ENCODE data around the gene RAC2. TPM values are rescaled to one million over a fixed set of nuclear protein-coding genes. Genes with fewer than 3 reads are reported as not detected.
A peak's percentile ranks its signal among the peaks of the same experiment; 100 is the strongest.

RAC2 gene
- total and polyA plus RNA-seq, 9 of the 15 experiments (the other 6 are each of a cell fraction or from before 2014, with no cell fraction given): 22.7 to 103 (median 43.3) TPM

DNA sequence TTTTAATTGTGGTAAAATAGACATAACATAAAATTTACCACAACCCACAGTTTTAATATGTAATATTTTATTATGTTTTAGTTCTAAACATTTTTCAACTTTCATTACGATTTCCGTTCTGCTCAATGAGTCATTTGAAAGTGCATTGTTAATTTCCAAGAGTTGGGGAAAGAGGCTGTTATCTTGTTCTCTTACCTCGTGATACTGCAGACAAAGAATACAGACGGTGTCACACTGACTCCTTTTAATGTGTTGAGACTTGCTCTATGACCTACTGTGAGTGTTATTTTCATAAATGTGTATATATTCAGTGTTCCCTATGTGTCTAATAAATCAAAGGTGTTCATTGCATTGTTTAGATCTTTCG is 10.8 kb upstream of the RAC2 start (continued):
- TF ChIP-seq, protein P1, sequence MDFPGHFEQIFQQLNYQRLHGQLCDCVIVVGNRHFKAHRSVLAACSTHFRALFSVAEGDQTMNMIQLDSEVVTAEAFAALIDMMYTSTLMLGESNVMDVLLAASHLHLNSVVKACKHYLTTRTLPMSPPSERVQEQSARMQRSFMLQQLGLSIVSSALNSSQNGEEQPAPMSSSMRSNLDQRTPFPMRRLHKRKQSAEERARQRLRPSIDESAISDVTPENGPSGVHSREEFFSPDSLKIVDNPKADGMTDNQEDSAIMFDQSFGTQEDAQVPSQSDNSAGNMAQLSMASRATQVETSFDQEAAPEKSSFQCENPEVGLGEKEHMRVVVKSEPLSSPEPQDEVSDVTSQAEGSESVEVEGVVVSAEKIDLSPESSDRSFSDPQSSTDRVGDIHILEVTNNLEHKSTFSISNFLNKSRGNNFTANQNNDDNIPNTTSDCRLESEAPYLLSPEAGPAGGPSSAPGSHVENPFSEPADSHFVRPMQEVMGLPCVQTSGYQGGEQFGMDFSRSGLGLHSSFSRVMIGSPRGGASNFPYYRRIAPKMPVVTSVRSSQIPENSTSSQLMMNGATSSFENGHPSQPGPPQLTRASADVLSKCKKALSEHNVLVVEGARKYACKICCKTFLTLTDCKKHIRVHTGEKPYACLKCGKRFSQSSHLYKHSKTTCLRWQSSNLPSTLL (IDR thresholded peaks at IDR 0.05): 0 out of 2 replicates have a peak, but pooled peaks have one; percentile 3
- TF ChIP-seq DDX20 (tag; IDR thresholded peaks at IDR 0.05; ENCODE audit: low read depth) (no peak), JUND (IDR thresholded peaks at IDR 0.05; ENCODE audit: borderline replicate concordance, low read depth, low read length) (peak; percentile 60; the same call in 1 of the 2 replicates), JUND (tag; IDR thresholded peaks at IDR 0.05; ENCODE audit: borderline replicate concordance, low read depth, low read length) (no peak; the same call in 2 of the 3 replicates), L3MBTL2 (IDR thresholded peaks at IDR 0.05) (peak; percentile 54; the same call in 1 of the 2 replicates), ZKSCAN8 (CRISPR knock-in tag; IDR thresholded peaks at IDR 0.05) (no peak)
- TF ChIP-seq, protein P2, sequence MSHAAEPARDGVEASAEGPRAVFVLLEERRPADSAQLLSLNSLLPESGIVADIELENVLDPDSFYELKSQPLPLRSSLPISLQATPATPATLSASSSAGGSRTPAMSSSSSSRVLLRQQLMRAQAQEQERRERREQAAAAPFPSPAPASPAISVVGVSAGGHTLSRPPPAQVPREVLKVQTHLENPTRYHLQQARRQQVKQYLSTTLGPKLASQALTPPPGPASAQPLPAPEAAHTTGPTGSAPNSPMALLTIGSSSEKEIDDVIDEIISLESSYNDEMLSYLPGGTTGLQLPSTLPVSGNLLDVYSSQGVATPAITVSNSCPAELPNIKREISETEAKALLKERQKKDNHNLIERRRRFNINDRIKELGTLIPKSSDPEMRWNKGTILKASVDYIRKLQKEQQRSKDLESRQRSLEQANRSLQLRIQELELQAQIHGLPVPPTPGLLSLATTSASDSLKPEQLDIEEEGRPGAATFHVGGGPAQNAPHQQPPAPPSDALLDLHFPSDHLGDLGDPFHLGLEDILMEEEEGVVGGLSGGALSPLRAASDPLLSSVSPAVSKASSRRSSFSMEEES (CRISPR knock-in tag; IDR thresholded peaks at IDR 0.05): peak; percentile 59
- TF ChIP-seq, protein P3, sequence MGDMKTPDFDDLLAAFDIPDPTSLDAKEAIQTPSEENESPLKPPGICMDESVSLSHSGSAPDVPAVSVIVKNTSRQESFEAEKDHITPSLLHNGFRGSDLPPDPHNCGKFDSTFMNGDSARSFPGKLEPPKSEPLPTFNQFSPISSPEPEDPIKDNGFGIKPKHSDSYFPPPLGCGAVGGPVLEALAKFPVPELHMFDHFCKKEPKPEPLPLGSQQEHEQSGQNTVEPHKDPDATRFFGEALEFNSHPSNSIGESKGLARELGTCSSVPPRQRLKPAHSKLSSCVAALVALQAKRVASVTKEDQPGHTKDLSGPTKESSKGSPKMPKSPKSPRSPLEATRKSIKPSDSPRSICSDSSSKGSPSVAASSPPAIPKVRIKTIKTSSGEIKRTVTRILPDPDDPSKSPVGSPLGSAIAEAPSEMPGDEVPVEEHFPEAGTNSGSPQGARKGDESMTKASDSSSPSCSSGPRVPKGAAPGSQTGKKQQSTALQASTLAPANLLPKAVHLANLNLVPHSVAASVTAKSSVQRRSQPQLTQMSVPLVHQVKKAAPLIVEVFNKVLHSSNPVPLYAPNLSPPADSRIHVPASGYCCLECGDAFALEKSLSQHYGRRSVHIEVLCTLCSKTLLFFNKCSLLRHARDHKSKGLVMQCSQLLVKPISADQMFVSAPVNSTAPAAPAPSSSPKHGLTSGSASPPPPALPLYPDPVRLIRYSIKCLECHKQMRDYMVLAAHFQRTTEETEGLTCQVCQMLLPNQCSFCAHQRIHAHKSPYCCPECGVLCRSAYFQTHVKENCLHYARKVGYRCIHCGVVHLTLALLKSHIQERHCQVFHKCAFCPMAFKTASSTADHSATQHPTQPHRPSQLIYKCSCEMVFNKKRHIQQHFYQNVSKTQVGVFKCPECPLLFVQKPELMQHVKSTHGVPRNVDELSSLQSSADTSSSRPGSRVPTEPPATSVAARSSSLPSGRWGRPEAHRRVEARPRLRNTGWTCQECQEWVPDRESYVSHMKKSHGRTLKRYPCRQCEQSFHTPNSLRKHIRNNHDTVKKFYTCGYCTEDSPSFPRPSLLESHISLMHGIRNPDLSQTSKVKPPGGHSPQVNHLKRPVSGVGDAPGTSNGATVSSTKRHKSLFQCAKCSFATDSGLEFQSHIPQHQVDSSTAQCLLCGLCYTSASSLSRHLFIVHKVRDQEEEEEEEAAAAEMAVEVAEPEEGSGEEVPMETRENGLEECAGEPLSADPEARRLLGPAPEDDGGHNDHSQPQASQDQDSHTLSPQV (IDR thresholded peaks at IDR 0.05): 0 out of 2 replicates have a peak, but pooled peaks have one; percentile 37

Data from K562 (cell line).